WTC11 (cell line): ENCODE results near the gene MAFB. TPM values are rescaled to one million over a fixed set of nuclear protein-coding genes. Genes with fewer than 3 reads are reported as not detected.

ENCODE experiments used
- ATAC-seq: fragments of 200-7000 bp; cut with Tn5 transposase; 2 replicates; pipeline ENCODE4 v1.10.0; 2021; ENCODE audit warnings: mild to moderate bottlenecking, moderate library complexity
- CTCF ChIA-PET: fragments of 300-600 bp; sonication (Branson Sonifier 250); formaldehyde crosslinking; loops from one replicate; lab custom pipeline; 2021; ENCODE audit warnings: antibody characterized with exemption; lab: Charles Lee
- POLR2A ChIA-PET: fragments of 350-600 bp; sonication (Branson Sonifier 250); formaldehyde crosslinking; loops from one replicate; lab custom pipeline; 2021; ENCODE audit warnings: antibody characterized with exemption; lab: Charles Lee
- DNase-seq: peaks from one replicate; pipeline ENCODE4 v3.0.0; 2021; ENCODE audit warnings: low spot score
- H3K27ac Mint-ChIP-seq: 2 replicates; pipeline ENCODE4 v1.8.0; 2021; ENCODE audit warnings: mixed read lengths
- H3K27me3 Mint-ChIP-seq: 2 replicates; pipeline ENCODE4 v1.8.0; 2021; ENCODE audit warnings: low read depth, mild to moderate bottlenecking, moderate library complexity, mixed read lengths
- H3K36me3 Mint-ChIP-seq: 2 replicates; pipeline ENCODE4 v1.8.0; 2021; ENCODE audit warnings: mixed read lengths
- H3K4me1 Mint-ChIP-seq: 2 replicates; pipeline ENCODE4 v1.8.0; 2022; ENCODE audit warnings: mixed read lengths
- H3K4me3 Mint-ChIP-seq: 2 replicates; pipeline ENCODE4 v1.8.0; 2021; ENCODE audit warnings: mild to moderate bottlenecking, moderate library complexity, mixed read lengths
- H3K9me3 Mint-ChIP-seq: 2 replicates; pipeline ENCODE4 v1.8.0; 2021; ENCODE audit warnings: mixed read lengths
- ARID4B ChIP-seq: sonication (generic); formaldehyde crosslinking; IDR thresholded peaks from 2 replicates; pipeline ENCODE4 v1.8.0; 2023; ENCODE audit warnings: missing genetic modification reagents, mild to moderate bottlenecking, borderline replicate concordance
- ATF6 ChIP-seq: sonication (generic); formaldehyde crosslinking; IDR thresholded peaks from 2 replicates; pipeline ENCODE4 v1.8.1; 2023; ENCODE audit warnings: mild to moderate bottlenecking, missing genetic modification reagents
- ELF4 ChIP-seq: sonication (generic); formaldehyde crosslinking; IDR thresholded peaks from 2 replicates; pipeline ENCODE4 v1.8.1; 2022; ENCODE audit warnings: low read depth, mild to moderate bottlenecking, moderate library complexity, missing genetic modification reagents
- EMX1 ChIP-seq: fragments of 250-450 bp; sonication (Bioruptor Pico); IDR thresholded peaks from 2 replicates; pipeline ENCODE4 v1.8.0; 2021; ENCODE audit warnings: mild to moderate bottlenecking
- NFE2L1 ChIP-seq: sonication (generic); formaldehyde crosslinking; IDR thresholded peaks from 2 replicates; pipeline ENCODE4 v1.8.1; 2023; ENCODE audit warnings: missing genetic modification reagents
- OVOL2 ChIP-seq: fragments of 250-450 bp; sonication (Bioruptor Pico); IDR thresholded peaks from 2 replicates; pipeline ENCODE4 v1.9.0; 2021; ENCODE audit warnings: mild to moderate bottlenecking, borderline replicate concordance
- SMAD3 ChIP-seq: sonication (generic); formaldehyde crosslinking; IDR thresholded peaks from 2 replicates; pipeline ENCODE4 v1.8.0; 2022; ENCODE audit warnings: missing genetic modification reagents, mild to moderate bottlenecking, borderline replicate concordance
- SOX15 ChIP-seq: fragments of 250-450 bp; sonication (Bioruptor Pico); IDR thresholded peaks from 2 replicates; pipeline ENCODE4 v1.9.0; 2021; ENCODE audit warnings: mild to moderate bottlenecking
- TEAD4 ChIP-seq: sonication (generic); formaldehyde crosslinking; IDR thresholded peaks from 2 replicates; pipeline ENCODE4 v1.8.0; 2022; ENCODE audit warnings: mild to moderate bottlenecking, missing genetic modification reagents
- TP53 ChIP-seq: sonication (generic); formaldehyde crosslinking; IDR thresholded peaks from 2 replicates; pipeline ENCODE4 v1.8.1; 2023; ENCODE audit warnings: mild to moderate bottlenecking, missing genetic modification reagents
- ZNF138 ChIP-seq: sonication (generic); formaldehyde crosslinking; conservative IDR thresholded peaks from 2 replicates; pipeline ENCODE4 v1.8.1; 2022; ENCODE audit warnings: mild to moderate bottlenecking, moderate library complexity, missing genetic modification reagents
- ZNF317 ChIP-seq: sonication (generic); formaldehyde crosslinking; IDR thresholded peaks from 2 replicates; pipeline ENCODE4 v1.8.1; 2023; ENCODE audit warnings: low read depth, mild to moderate bottlenecking, moderate library complexity, missing genetic modification reagents, borderline replicate concordance
- ZNF396 ChIP-seq: fragments of 250-450 bp; sonication (Bioruptor Pico); IDR thresholded peaks from 2 replicates; pipeline ENCODE4 v1.8.0; 2021; ENCODE audit warnings: mild to moderate bottlenecking, moderate library complexity, borderline replicate concordance
- ZNF423 ChIP-seq: fragments of 250-450 bp; sonication (Bioruptor Pico); IDR thresholded peaks from 2 replicates; pipeline ENCODE4 v2.1.2; 2022; ENCODE audit warnings: mild to moderate bottlenecking, moderate library complexity
- ZSCAN18 ChIP-seq: fragments of 250-450 bp; sonication (Bioruptor Pico); IDR thresholded peaks from 2 replicates; pipeline ENCODE4 v2.1.2; 2022; ENCODE audit warnings: mild to moderate bottlenecking, moderate library complexity
- total RNA-seq: library from RNA; stranded (reverse); gene quantifications from 3 replicates; pipeline ENCODE4 v1.2.3, GENCODE V29; 2021
- TF ChIP-seq, protein P1 (sequence below): sonication (generic); formaldehyde crosslinking; IDR thresholded peaks from 2 replicates; pipeline ENCODE4 v1.8.1; 2022; ENCODE audit warnings: mild to moderate bottlenecking, moderate library complexity, missing genetic modification reagents
- TF ChIP-seq, protein P2 (sequence below): sonication (generic); formaldehyde crosslinking; conservative IDR thresholded peaks from 2 replicates; pipeline ENCODE4 v1.8.1; 2022; ENCODE audit warnings: mild to moderate bottlenecking, missing genetic modification reagents
- TF ChIP-seq, protein P3 (sequence below): sonication (generic); formaldehyde crosslinking; IDR thresholded peaks from 2 replicates; pipeline ENCODE4 v1.8.1; 2023; ENCODE audit warnings: mild to moderate bottlenecking, moderate library complexity, missing genetic modification reagents
- TF ChIP-seq, protein P4 (sequence below): sonication (generic); formaldehyde crosslinking; IDR thresholded peaks from 2 replicates; pipeline ENCODE4 v1.8.0; 2022; ENCODE audit warnings: missing genetic modification reagents

Gene MAFB
- total RNA-seq, 1 experiment from 2014 or later, result 5.3 TPM

GRCh38 chr20:40664891-40665290 is 24.1 kb downstream of the MAFB start:
- Mint-ChIP-seq H3K27me3 (no peaks in the 10 kb centered on the region), H3K27ac (no peak overlapping the region), H3K4me3 (no peak overlapping the region), H3K36me3 (no peaks in the 10 kb centered on the region), H3K4me1 (peaks cover 10% of the 10 kb centered on the region), H3K9me3 (no peaks in the 10 kb centered on the region)
- DNase-seq (no peak), ATAC-seq (no peak)
- no peak for TF ChIP-seq ZSCAN18 (CRISPR knock-in tag)
- TF ChIP-seq, protein P1, sequence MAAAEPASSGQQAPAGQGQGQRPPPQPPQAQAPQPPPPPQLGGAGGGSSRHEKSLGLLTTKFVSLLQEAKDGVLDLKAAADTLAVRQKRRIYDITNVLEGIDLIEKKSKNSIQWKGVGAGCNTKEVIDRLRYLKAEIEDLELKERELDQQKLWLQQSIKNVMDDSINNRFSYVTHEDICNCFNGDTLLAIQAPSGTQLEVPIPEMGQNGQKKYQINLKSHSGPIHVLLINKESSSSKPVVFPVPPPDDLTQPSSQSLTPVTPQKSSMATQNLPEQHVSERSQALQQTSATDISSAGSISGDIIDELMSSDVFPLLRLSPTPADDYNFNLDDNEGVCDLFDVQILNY (CRISPR knock-in tag), result no peak
- TF ChIP-seq ZNF396 (CRISPR knock-in tag), result no peak
- TF ChIP-seq TEAD4, result no peak
- TF ChIP-seq ZNF317 (CRISPR knock-in tag), result no peak
- TF ChIP-seq ZNF138 (CRISPR knock-in tag), result no peak
- TF ChIP-seq ELF4, result no peak
- TF ChIP-seq, protein P2, sequence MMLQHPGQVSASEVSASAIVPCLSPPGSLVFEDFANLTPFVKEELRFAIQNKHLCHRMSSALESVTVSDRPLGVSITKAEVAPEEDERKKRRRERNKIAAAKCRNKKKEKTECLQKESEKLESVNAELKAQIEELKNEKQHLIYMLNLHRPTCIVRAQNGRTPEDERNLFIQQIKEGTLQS (CRISPR knock-in tag), result no peak
- no peak for TF ChIP-seq SOX15 (CRISPR knock-in tag)
- TF ChIP-seq, protein P3, sequence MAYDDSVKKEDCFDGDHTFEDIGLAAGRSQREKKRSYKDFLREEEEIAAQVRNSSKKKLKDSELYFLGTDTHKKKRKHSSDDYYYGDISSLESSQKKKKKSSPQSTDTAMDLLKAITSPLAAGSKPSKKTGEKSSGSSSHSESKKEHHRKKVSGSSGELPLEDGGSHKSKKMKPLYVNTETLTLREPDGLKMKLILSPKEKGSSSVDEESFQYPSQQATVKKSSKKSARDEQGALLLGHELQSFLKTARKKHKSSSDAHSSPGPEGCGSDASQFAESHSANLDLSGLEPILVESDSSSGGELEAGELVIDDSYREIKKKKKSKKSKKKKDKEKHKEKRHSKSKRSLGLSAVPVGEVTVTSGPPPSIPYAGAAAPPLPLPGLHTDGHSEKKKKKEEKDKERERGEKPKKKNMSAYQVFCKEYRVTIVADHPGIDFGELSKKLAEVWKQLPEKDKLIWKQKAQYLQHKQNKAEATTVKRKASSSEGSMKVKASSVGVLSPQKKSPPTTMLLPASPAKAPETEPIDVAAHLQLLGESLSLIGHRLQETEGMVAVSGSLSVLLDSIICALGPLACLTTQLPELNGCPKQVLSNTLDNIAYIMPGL, result no peak
- TF ChIP-seq, protein P4, sequence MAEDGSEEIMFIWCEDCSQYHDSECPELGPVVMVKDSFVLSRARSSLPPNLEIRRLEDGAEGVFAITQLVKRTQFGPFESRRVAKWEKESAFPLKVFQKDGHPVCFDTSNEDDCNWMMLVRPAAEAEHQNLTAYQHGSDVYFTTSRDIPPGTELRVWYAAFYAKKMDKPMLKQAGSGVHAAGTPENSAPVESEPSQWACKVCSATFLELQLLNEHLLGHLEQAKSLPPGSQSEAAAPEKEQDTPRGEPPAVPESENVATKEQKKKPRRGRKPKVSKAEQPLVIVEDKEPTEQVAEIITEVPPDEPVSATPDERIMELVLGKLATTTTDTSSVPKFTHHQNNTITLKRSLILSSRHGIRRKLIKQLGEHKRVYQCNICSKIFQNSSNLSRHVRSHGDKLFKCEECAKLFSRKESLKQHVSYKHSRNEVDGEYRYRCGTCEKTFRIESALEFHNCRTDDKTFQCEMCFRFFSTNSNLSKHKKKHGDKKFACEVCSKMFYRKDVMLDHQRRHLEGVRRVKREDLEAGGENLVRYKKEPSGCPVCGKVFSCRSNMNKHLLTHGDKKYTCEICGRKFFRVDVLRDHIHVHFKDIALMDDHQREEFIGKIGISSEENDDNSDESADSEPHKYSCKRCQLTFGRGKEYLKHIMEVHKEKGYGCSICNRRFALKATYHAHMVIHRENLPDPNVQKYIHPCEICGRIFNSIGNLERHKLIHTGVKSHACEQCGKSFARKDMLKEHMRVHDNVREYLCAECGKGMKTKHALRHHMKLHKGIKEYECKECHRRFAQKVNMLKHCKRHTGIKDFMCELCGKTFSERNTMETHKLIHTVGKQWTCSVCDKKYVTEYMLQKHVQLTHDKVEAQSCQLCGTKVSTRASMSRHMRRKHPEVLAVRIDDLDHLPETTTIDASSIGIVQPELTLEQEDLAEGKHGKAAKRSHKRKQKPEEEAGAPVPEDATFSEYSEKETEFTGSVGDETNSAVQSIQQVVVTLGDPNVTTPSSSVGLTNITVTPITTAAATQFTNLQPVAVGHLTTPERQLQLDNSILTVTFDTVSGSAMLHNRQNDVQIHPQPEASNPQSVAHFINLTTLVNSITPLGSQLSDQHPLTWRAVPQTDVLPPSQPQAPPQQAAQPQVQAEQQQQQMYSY (CRISPR knock-in tag), result no peak
- TF ChIP-seq NFE2L1 (CRISPR knock-in tag), result no peak
- POLR2A ChIA-PET, result no interaction called here
- CTCF ChIA-PET, result interaction anchor here (1.0 kb wide), 1 partner anchor 18 kb away, joined by 3 read pairs; no protein-coding TSS in a partner anchor

GRCh38 chr20:40663991-40664880 is 24.8 kb downstream of the MAFB start:
- ChIA-PET CTCF (interaction anchor here (0.7 to 1.0 kb wide), 2 partner anchors 17 to 26 kb away, joined by 3 to 4 read pairs; no protein-coding TSS in a partner anchor), POLR2A (interaction anchor here (0.6 kb wide), 1 partner anchor 283 kb away, joined by 3 read pairs; no protein-coding TSS in a partner anchor)
- DNase-seq (peak; percentile 32), ATAC-seq (peak; percentile 89)
- no peaks in the 10 kb centered on the region for H3K27me3 Mint-ChIP-seq
- H3K4me1 Mint-ChIP-seq, result peaks cover 10% of the 10 kb centered on the region
- H3K27ac Mint-ChIP-seq, result no peak overlapping the region
- H3K9me3 Mint-ChIP-seq, result no peaks in the 10 kb centered on the region
- no peak overlapping the region for H3K4me3 Mint-ChIP-seq
- H3K36me3 Mint-ChIP-seq, result no peaks in the 10 kb centered on the region
- no peak for TF ChIP-seq ZNF317 (CRISPR knock-in tag)
- no peak for TF ChIP-seq ZNF423 (CRISPR knock-in tag)
- TF ChIP-seq ARID4B (CRISPR knock-in tag), result no peak
- no peak for TF ChIP-seq TP53 (CRISPR knock-in tag)
- TF ChIP-seq SMAD3 (CRISPR knock-in tag), result no peak
- TF ChIP-seq ATF6, result no peak
- no peak for TF ChIP-seq EMX1
- TF ChIP-seq OVOL2 (CRISPR knock-in tag), result no peak
